GM19328 (cell line): ENCODE data around the gene GRHPR.
A peak's percentile ranks its signal among the peaks of the same experiment; 100 is the strongest.
"Not testable (repeated sequence)": the region's sequence is repeated elsewhere in the genome, so short reads cannot be mapped to it uniquely, and the experiment has no call there.

ENCODE experiments used
- ATAC-seq: cut with Tn5 transposase; IDR thresholded peaks from one replicate; pipeline ENCODE4 v1.9.1; 2021; ENCODE audit warnings: mild to moderate bottlenecking, moderate library complexity; ENCODE audit not compliant: unreplicated experiment

The GRHPR gene

DNA sequence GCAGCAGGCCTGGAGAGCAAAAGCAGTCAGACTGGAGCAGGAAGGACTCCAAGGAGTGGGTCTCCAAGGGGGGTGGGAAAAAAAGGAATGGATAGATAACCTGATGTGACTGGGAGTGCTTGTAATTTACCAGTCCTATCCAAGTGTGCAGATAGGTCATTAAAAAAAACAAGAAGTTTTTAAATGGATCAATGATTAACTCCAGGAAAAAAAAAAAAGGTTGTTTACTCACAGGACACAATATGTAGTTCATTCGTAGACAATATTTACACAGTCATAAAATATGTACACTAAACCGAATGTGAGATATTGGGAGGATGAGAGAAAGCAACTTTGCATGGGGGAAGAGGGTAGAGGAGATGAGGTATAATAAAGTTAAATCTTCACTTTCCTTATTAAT is 22.4 kb downstream of the GRHPR start:
- ATAC-seq, result no peak

DNA sequence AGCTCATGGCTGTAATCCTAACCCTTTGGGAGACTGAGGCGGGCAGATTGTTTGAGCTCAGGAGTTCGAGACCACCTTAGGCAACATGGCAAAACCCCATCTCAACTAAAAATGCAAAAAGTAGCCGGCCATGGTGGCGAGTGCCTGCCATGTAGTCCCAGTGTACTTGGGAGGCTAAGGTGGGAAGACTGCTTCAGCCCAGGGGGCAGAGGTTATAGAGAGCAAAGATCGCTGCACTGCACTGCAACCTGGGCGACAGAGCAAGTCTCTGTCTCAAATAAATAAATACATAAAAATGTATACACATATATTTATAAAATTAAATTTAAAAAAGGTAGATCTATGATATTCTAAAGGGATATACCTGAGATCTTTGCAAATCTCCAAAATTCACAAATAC is 23.3 kb downstream of the GRHPR start:
- ATAC-seq, result no peak

DNA sequence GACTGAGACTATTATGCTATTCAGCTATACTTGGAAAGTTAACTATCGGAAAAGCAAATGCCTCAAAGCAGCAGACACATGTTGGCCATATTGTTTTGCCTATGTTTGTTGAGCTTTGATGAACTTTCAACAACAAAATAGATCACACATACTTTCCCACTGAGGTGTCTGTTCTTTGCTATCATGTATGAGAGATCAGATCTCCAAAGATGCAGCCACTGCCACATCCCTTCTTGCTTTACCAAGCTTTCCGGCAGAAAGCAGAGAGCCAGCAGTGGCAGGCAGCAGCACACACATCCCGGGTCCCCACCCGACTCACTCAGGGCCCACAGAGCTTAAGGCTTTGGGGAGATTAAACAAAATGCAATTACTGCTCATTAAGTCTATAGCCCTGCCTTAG is 23.9 kb downstream of the GRHPR start:
- ATAC-seq, result no peak

DNA sequence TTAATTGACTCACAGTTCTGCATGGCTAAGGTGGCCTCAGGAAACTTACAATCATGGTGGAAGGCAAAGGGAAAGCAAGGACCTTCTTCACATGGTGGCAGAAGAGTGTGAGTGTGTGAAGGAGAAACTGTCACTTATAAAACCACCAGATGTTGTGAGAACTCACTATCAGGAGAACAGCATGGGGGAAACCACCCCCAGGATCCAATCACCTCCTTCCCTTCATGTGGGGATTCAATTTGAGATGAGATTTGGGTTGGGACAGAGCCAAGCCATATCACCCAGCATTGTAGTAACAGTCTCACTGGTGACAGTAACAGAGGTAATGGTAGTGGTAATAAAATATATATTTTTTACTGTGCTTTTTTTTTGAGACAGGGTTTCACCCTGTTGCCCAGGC is 24.6 kb downstream of the GRHPR start:
- ATAC-seq, result no peak

DNA sequence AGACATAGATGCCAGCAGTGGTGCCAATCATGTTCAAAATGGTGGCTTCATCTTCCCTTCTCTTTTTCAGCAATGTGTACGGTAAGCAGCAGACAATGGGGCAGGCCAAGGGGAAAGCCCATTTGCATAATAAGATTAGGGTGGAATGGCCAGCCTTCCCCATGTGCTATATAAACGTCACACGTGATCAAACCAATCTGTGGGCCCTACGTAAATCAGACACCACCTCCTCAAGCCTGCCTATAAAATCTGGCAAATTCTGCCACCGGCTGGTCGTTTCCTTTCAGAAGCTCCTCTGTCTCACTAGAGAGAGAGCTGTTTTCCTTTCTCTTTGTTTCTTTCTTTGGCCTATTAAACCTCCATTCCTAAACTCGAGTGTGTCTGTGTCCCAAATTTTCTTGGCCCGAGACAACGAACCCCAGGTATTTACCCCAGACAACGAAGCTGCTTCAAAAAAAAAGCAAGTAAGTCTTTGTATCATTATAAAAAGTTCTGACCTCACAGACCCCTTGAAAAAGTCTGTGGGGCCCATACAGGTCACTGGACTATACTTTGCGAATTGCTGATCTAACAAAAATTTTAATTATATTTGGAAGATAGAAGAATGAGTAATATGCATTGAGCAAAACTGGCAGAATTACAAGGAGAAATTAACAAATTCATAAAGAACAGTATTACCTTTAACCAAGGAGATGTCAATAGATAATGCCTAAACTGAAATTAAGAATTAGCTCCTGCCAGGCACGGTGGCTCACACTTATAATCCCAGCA is 27.6 kb downstream of the GRHPR start:
- ATAC-seq, result no peak

DNA sequence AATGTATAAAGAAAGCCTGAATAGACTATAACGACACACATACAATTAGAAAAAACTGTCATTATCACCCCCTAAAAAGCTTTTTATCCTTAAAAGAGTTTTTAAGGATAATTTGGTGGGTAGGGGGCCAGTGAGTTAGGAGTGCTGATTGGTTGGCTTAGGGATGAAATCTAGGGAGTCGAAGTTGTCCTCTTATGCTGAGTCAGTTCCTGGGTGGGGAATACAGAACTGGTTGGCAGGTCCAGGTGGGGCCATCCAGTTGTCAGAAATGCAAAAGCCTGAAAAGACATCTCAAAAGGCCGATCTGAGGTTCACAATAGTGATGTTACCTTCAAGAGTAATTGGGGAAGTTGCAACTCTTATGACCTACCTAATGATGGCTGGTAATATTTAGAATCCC is 29.1 kb downstream of the GRHPR start:
- no peak for ATAC-seq

DNA sequence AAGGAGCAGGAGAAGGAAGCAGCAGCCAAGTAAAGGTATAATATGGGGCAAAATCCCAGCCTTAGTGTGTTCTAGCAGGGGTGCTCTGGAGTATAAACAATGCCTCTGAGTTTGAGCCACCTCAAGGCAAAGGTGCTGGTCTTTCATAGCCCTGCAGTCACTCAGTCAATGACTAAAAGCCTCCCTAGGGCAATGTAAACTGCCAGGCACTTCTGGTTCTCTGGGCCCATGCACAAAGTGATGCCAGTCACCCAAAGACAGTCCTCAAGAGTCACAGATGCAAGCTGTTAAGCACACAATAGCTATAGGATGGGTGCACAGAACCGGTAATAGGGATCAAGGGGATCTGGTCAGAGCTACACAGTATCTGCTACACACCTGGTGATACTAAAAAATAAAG is 30.1 kb downstream of the GRHPR start:
- ATAC-seq, result no peak

DNA sequence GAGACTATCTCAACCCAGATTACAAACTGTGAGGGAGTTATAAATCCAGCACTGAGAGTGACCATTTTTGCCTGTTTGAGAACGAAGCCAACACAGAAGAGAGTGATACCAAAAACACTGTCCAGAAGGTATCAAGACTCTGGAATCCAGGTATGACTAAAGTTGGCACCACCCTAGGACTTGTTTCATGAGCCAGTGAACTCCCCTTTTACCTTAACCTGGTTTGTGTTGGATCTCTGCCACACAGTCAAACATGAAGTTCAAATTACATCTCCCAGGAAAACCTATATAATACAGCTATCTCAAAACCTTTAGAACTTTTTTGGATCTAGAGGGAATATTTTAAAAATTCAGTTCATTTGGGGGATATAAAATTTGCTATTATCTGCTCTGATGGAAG is 31.3 kb downstream of the GRHPR start:
- ATAC-seq, result no peak

DNA sequence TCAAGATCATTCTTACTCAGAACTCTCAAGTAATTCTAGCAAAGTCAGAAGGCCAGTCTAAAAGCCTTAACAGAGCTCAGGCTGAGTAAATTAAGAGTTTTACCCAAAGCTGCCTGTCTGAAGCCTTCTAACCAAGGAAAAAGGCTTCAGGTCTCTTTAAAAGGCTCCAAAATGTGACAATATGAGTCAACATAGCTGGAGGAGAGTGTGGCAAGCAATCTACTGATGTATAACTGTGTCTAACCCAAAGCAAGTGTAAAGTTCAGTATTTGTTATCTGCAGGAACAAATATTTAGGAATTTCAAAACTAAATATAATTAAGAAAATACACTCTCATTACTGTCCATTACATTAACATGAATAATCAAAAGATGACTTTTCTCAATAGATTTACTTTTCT is 31.7 kb downstream of the GRHPR start:
- no peak for ATAC-seq

DNA sequence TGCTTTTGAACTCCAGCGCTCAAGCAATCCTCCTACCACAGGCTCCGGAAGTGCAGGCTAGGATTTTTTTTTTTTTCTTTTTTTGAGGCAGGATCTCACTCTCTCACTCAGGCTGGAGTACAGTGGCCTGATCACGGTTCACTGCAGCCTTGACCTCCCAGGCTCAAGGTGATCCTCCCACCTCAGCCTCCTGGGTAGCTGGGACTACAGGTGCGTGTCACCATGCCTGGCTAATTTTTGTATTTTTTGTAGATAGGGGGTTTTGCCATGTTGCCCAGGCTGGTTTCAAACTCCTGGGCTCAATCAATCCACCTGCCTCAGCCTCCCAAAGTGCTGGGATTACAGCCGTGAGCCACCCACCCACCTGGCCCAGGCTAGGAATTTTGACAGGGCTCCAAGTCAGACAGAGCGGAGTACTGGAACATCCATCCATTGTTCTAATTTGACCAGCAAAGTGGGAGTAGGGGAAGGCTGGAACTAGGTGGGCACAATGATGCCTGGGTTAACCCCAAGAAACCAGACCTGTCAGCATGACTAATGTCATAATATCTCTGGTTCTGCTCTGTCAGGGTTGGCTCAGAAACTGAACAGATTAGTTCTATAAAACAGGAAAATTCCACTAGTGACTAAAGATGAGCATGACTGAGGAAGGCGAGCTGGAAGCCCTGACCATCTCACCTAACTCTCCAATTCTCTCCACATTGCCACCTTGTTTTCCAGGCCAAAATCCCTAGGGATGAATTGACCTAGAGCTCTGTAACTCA is 33.6 kb downstream of the GRHPR start:
- ATAC-seq, result no peak

DNA sequence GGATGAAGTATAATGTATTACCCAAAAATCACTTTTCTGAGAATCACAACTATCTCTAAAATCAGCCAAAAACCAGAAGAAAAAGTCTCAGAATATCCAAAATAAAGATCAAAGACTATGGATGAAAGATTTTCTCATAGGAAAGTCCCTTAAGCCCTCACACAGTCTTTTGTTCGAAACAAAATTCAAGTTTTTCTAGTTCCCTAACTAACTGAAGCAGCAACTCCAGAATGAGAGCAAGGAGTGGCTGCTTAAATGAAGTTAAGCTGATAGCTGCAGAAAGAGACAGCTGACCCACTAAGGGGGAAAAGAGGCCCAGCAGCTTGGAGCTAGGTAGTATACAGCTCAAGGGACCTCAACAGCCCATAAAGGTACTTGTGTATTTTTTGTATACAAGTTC is 34.3 kb downstream of the GRHPR start:
- no peak for ATAC-seq

DNA sequence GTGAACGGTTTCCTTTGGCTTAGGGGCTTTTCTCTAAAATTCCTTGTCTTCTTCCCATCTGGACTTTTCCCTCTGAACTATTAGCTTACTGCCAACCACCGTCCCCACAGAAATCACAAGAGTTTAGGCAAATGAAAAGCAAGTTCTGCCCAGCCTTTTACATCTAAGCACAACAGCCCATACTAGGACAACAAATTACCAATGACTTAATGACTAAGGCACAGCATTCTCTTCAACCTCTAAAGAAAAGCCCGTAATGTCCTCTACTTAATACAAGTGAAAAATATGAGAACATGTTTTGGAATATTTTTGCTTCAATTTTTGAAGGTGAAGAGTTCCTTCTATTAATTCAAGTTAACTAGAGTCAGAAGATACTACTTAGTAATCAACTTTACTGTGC is 41.5 kb downstream of the GRHPR start:
- ATAC-seq, result no peak

DNA sequence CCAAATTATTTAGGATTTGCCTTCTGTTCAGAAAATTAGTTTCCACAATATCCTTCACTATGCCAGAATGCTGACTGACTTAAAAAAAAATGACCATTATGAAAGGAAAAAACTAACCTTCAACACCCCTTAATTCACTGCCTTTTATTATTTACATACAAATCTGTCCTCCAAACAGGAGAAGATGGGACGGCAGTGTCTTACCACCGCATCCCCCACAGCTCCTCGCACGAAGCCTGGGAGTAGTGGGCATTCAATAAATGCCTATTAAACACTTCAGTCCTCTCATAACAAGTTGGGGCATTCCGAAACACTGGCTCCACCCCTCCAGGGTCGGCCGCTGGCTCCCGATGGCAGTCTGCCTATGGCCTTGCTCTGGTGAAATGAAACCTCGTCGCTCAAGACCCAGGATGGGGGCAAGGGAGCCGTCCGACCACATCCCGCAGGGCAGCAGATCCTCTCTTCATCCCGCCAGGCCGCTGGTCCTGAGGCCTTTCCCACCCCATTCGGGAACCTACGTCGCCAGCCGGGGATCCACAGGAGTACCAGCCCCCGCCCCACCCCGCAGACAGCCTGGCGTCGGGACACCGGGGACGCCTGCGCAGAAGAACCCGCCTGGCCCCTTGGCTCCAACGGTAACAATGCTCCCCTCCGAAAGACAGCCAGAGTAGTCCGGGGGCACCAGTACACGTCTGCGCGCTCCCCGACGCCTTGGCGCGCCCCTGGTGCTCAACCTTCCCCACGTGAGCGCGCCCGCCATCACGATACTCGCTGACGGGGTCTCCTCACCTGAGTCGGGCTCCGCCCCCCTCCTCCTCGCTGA is 42.1 kb downstream of the GRHPR start:
- peak; percentile 32 for ATAC-seq

DNA sequence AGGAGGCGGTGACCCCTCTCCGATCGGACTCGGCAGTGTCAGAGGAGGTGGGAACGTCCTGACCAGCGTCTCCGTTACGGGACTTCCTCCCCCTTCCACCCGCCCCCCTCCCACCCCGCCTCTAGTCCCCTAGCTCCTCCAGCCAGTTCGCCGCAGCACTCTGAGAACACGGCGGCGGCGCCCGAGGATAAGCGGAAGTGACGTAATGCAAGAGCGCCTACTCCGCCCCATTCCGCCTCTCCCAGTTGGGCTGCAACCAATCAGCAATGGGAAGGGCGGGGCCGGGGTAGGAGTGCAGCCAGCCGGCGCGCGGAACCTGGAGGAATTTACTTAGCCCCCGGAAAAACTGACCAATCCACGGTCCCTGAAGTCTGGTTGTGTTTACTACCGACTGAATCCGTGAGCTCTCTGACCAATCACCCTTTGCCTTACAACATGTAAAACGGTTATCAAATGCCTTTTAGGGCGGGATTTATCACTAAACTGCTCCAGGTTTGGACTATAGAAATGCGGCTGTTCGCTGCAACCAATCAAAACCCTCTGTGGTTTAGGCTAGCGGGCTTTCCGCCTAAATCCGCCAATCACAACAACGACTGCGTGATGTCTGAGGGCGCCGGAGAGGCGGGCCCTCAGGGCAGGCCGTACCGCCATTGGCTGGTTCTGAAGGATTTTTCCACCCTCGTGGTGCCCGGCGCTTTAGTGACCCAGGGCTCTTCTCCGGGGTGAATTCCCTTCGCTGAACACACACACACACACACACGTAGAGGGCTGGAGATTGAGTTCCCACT is 42.9 kb downstream of the GRHPR start, which contains the start of gene ZBTB5:
ZBTB5 (minus strand) TSS at position 202 of the 788 bp plus-strand sequence. CDS start 22,899 bp downstream, outside the sequence.
- peak; percentile 71 for ATAC-seq

DNA sequence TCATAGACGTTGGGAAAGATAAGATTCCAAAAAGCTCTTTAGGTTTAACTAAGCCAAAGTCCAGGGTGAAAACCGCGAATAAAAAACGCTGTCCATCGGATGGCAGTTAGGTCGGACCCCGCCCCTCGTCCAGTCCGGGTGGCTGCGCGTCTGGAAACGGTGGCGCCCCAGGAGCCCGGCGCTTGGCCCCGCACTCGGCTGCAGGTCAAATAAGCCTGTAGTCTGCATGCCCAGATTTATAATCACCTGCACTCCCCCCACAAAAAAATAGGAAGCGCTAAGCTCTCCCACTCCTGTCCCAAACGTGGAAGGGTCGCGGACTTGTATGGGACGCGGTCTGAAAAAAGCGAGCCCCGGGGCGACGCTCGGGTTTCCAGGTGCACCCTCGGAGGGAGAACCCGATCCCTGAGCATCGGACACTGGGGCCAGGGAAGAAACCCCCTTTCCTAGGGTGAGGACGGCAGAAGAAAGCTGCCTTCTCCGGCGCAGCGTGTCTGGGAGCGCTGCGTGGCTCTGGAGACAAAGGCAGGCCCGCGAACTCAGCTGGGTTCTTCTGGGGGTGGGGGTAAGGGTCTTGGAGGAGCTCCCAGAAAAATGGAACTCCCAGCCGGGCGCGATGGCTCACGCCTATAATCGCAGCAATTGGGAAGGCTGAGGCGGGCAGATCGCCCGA is 43.7 kb downstream of the GRHPR start:
- no peak for ATAC-seq

DNA sequence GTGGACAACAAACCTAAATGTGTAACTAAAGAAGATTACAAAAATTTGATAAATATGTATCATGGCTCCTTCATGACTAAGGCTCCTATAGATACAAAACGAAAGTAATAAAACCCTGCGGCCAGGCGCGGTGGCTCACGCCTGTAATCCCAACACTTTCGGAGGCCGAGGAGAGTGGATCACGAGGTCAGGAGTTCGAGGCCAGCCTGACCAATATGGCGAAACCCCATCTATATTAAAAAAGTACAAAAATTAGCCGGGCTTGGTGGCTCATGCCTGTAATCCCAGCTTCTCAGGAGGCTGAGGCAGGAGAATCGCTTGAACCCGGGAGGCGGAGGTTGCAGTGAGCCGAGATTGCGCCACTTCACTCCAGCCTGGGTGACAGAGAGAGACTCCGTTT is 45.0 kb downstream of the GRHPR start:
- ATAC-seq, result not testable (repeated sequence)

DNA sequence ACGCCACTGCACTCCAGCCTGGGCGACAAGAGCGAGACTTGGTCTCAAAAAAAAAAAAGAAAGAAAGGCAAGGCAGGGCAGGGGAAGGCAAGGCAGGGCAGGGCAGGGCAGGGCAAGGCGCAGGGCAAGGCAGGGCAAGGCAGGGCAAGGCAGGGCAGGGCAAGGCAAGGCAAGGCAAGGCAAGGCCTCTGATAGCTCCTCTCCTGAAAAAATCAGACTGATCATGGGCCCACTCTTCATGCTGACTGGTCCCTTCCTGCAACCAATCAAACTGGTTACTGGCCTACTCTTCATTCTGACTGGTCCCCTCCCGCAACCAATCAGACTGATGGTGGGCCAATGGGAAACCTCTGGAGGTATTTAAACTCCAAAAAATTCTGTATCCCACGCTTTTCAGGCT is 46.1 kb downstream of the GRHPR start:
- ATAC-seq, result no peak

DNA sequence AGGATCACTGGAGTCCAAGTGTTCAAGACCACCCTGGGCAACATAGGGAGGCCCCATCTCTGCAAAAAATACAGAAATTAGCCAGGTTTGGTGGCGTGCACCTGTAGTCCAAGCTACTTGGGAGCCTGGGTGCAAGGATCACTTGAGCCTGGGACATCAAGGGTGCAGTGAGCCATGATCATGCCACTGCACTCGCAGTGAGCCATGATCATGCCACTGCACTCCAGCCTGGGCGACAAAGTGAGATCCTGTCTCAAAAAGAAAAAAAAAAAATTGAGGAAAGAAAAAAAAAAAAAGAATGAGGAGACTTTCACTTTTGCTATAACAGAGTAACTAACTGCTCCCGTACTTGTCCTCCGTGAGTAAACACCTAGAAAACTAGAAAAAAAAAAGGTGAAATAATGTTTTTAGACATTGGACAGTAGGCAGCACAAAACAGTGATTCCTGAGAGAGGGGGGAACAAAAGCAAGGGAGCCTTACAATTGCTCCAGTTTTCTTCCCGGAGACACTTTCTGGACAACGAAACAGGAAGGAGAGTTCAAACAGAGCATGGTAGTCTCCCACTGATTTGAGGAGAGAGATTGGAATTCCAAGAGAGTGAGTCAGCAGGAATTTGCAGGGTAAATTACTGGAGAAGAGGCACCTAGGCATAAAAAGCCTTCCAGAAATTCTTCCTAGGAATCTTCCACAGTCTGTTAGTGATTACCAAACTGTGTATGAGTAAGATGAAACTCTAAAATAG is 49.6 kb downstream of the GRHPR start:
- ATAC-seq, result no peak

DNA sequence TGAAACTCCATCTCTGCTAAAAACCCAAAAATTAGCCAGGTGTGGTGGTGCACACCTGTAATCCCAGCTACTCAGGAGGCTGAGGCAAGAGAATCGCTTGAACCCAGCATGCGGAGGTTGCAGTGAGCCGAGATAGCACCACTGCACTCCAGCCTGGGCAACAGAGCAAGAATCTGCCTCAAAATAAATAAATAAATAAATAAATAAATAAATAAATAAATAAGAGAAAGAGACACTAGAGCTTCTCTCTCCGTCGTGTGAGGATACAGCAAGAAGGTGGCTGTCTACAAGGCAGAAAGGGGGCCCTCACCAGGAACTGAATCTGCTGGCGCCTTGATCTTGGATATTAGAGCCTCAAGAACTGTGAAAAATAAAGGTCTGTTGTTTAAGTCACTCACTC is 51.5 kb downstream of the GRHPR start:
- ATAC-seq, result not testable (repeated sequence)
